Body of pancreas (tissue), 4 donors: ENCODE measurements around the gene SLC6A17. TPM values are rescaled to one million over a fixed set of nuclear protein-coding genes. Genes with fewer than 3 reads are reported as not detected.

Experiments
- ATAC-seq: fragments of 150-250 bp; one replicate; pipeline ENCODE4 v1.9.1; 2016
- DNase-seq, 4 donors: peaks; one replicate each; pipeline ENCODE4 v3.0.0-alpha.2; 2019
- H3K27ac ChIP-seq, 4 donors: fragments of 200-600 bp; sonication (generic); 1 replicate in 3 of 4; 2 replicates in 1 of 4; pipeline versions ENCODE4 v1.5.1 to v1.6.1; 2016 to 2019; ENCODE audit warnings: mild to moderate bottlenecking in 1 of 4, mixed read lengths in 1 of 4, moderate library complexity in 1 of 4
- H3K27me3 ChIP-seq, 2 donors: fragments of 200-600 bp; sonication (generic); one replicate each; pipeline ENCODE4 v1.6.0; 2016; ENCODE audit warnings: mild to moderate bottlenecking in 1 of 2
- H3K36me3 ChIP-seq, 2 donors: fragments of 200-600 bp; sonication (generic); replicated peaks in 1 of 2; 2 replicates each; pipeline ENCODE4 v1.5.1; 2016; ENCODE audit warnings: low read depth in 2 of 2; ENCODE audit not compliant: insufficient read depth in 1 of 2
- H3K4me1 ChIP-seq: fragments of 200-600 bp; sonication (generic); one replicate; pipeline ENCODE4 v1.6.0; 2016
- H3K4me3 ChIP-seq, 2 donors: fragments of 200-600 bp; sonication (generic); 1 replicate in 1 of 2; 2 replicates in 1 of 2; pipeline ENCODE4 v1.5.1; 2016 to 2019
- H3K9me3 ChIP-seq, 3 donors: fragments of 200-600 bp; sonication (generic); 1 replicate in 2 of 3; 2 replicates in 1 of 3; pipeline ENCODE4 v1.5.1; 2016
- CTCF ChIP-seq, 7 experiments: fragments of 450-650 bp in 4 of 7; fragments of 200-600 bp in 3 of 7; sonication (generic) in 3 of 7; IDR thresholded peaks; one replicate each; pipeline ENCODE4 v1.5.1; 2016 to 2019; ENCODE audit warnings: antibody characterized with exemption in 7 of 7
- POLR2A ChIP-seq, 3 donors: fragments of 450-650 bp; IDR thresholded peaks; one replicate each; pipeline ENCODE4 v1.6.1; 2016; ENCODE audit warnings: antibody characterized with exemption in 3 of 3, mild to moderate bottlenecking in 2 of 3
- WGBS, 2 donors: methylation state at CpG; one replicate each; pipeline ENCODE4 v1.1.5; 2017; 5-methylcytosine and 5-hydroxymethylcytosine counted together
- intact Hi-C: fragments of 100-400 bp; cut with DNase I; formaldehyde crosslinking; loops from one replicate; pipeline ENCODE4 v1.15.1; 2023
- total RNA-seq, 2 donors: library from RNA; depleted of rRNA; stranded (reverse); fragments of >200 nt; gene quantifications; one replicate each; pipeline ENCODE4 v1.1.0, GENCODE V29; 2016

The SLC6A17 gene
- total RNA-seq, 2 donors from 2014 or later = 0.52 to 0.99 TPM

- no peak overlapping the region for H3K4me3 ChIP-seq
- DNase-seq = peak in 2 of 4 donors; percentile 38 to 51
- H3K36me3 ChIP-seq = no peaks in the 10 kb centered on the region
- peak; percentile 66 for ATAC-seq
- peaks cover 8% of the 10 kb centered on the region for H3K4me1 ChIP-seq
- H3K27ac ChIP-seq = no peak overlapping the region
- H3K27me3 ChIP-seq = no peaks in the 10 kb centered on the region
- WGBS, 2 donors = 74 to 79% methylated on average over 10 of the region's 10 CpGs
- H3K9me3 ChIP-seq = no peaks in the 10 kb centered on the region
- no peak for TF ChIP-seq POLR2A (IDR thresholded peaks at IDR 0.05)
- no peak for TF ChIP-seq CTCF (IDR thresholded peaks at IDR 0.05)
- intact Hi-C loops = no loop called here
Measured at GRCh38 chr1:110187139-110187890, 37.0 kb downstream of the SLC6A17 start.

- no peak for DNase-seq
- WGBS, 2 donors = 62% methylated on average over 6 of the region's 6 CpGs
Measured at GRCh38 chr1:110188035-110188618, 37.8 kb downstream of the SLC6A17 start.

GRCh38 chr1:110189181-110189580 lies 38.9 kb downstream of the SLC6A17 start:
- TF ChIP-seq CTCF (IDR thresholded peaks at IDR 0.05) = no peak
- TF ChIP-seq POLR2A (IDR thresholded peaks at IDR 0.05) = no peak
- no peaks in the 10 kb centered on the region for H3K36me3 ChIP-seq
- DNase-seq = no peak
- H3K4me1 ChIP-seq = peaks cover 8% of the 10 kb centered on the region
- H3K4me3 ChIP-seq = no peak overlapping the region
- no peaks in the 10 kb centered on the region for H3K27me3 ChIP-seq
- intact Hi-C loops = no loop called here
- 78 to 93% methylated on average over 6 of the region's 6 CpGs for WGBS, 2 donors
- no peak for ATAC-seq
- H3K27ac ChIP-seq = no peak overlapping the region
- no peaks in the 10 kb centered on the region for H3K9me3 ChIP-seq

More at GRCh38 chr1:110188035-110188618, 37.8 kb downstream of the SLC6A17 start:
- TF ChIP-seq POLR2A (IDR thresholded peaks at IDR 0.05) (no peak), CTCF (IDR thresholded peaks at IDR 0.05) (no peak)
- intact Hi-C loops = no loop called here
- H3K27me3 ChIP-seq = no peaks in the 10 kb centered on the region
- ATAC-seq = no peak
- H3K4me1 ChIP-seq = peaks cover 8% of the 10 kb centered on the region
- no peak overlapping the region for H3K4me3 ChIP-seq
- no peaks in the 10 kb centered on the region for H3K9me3 ChIP-seq
- H3K27ac ChIP-seq = no peak overlapping the region
- no peaks in the 10 kb centered on the region for H3K36me3 ChIP-seq

GRCh38 chr1:110190282-110190929 lies 40.1 kb downstream of the SLC6A17 start:
- peak; percentile 56 to 80 (median 64) for DNase-seq

More at GRCh38 chr1:110190282-110190929, 40.1 kb downstream of the SLC6A17 start:
- H3K4me1 ChIP-seq = peaks cover 8% of the 10 kb centered on the region
- no peaks in the 10 kb centered on the region for H3K36me3 ChIP-seq
- no peak overlapping the region for H3K4me3 ChIP-seq
- no peaks in the 10 kb centered on the region for H3K27me3 ChIP-seq
- WGBS, 2 donors = 40 to 46% methylated on average over 8 of the region's 8 CpGs
- peak overlapping the region in 1 of 4 donors; percentile 12 for H3K27ac ChIP-seq
- no peaks in the 10 kb centered on the region for H3K9me3 ChIP-seq
- peak; percentile 58 for ATAC-seq
- intact Hi-C loops = no loop called here
- no peak for TF ChIP-seq POLR2A (IDR thresholded peaks at IDR 0.05)
- TF ChIP-seq CTCF (IDR thresholded peaks at IDR 0.05) = no peak
